NCI-H1105 (cell line): ENCODE measurements around the gene HLA-DOA.

Experiments used
- DNase-seq: peaks from one replicate; lab custom pipeline; 2025; lab: John Stamatoyannopoulos, UW

Gene HLA-DOA

DNA sequence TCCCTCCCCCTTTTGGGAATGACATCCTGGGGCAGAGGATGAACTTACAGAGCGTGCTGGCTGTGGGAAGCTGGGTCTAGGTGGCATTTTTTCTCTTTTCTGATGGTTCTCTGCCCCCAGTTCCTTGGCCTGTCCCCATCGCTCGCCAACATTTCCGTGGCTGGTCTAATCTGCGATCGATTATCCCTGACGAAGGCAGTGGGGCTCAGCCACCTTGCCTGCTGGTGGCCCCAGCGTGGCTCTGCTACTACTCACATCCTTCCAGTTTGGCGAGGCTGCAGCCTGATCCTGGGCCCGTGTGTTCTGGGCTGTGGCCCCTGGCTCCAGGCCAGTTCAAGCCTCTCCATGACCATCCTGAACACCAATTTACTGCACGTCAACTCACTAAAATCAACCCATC is 6.4 kb upstream of the HLA-DOA start:
- no peak for DNase-seq

- DNase-seq = peak; percentile 63
These were observed 5.6 kb upstream of the HLA-DOA start for GRCh38 chr6:33014841-33015634.

DNA sequence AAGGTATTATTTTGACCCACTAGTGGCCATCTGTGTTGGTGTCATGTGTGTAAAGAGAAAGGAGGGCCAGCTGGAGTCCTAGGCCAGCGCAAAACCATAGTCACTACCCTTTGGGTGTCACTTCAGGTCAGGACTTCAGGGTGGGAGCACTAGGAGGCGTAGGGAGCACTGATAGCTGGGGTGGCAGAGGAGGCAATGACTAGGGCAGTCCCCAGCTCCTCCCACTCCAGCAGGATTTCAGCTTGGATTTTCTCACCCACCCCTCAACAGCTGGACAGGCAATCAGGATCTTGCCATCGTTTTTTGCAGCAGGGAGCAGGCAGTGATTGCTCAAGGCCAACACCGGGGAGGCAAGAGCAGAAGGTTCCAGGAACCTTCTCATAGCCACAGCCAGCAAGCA is 4.2 kb upstream of the HLA-DOA start:
- DNase-seq = no peak

DNA sequence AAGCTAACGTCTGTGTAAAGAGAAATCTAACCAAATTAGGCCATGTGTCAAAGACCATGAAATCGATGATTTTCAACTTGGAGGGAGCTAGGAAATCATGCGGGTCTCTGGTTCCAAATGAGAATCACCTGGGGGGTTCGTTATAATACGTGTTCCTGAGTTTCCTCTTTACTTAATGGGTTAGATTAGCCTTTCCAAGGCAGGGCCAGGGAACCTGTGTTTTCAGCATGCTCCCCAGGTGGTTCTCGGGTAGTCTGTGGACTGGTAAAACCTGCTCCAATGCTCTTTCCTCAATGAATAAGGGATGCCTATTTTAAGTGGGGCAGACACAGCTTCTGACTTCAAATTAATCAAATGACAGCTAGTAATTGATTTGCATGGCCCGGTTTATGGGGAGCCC is 965 bp upstream of the HLA-DOA start:
- DNase-seq = no peak

- no peak for DNase-seq
These were observed 1.5 kb downstream of the HLA-DOA start for GRCh38 chr6:33007831-33008400.

DNA sequence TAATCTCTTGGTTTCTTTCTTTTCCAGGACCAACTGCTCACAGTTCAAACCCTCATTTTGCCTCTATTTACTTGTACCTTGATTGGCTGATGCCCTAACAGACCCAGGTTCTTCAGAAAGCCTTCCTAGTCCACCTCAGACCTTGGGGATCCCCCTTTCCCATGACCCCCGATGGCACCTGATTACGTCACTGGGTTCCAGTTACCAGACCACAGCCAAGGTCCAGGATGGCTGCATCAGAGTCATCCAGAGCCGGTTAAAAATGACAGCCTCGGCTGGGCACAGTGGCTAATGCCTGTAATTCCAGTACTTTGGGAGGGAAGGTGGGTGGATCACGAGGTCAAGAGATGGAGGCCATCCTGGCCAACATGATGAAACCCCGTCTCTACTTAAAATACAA is 4.5 kb downstream of the HLA-DOA start:
- DNase-seq = no peak

DNA sequence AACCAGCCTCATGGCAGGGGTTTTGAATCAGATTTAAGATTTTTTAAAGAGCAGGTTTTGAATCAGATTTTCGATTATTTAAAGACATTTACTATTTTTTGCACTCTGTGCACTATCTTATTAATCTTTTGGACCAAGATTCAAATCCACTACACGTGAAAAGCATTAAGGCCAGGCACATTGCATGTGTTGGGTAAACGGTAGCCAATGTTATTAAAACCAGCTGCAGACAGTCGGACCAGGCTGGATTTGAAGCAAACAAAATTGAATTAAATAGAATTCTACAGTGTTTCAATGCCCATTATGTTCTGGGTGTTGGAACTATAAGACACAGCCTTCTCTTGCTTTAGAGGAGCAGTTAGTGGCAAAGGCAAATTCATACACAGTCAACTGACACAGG is 7.7 kb downstream of the HLA-DOA start:
- no peak for DNase-seq

DNA sequence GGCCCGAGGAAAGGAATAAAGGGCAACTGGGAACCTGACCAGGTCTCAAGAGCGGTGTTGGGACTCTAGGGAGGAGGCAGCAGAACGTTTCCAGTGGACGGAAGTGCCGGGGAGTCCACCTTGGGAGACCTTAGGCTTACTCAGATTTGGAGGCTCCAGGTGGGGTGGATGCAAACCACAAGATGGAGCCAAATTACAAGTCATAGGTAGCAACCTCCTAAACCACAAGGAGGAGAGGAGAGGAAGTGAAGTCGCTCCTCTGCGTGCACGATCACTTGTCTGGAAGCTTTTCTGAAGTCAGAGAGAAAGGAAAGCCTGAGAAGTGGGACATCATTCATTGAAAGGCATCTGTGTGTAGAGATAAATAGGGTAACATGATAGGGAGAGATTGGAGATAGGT is 9.3 kb downstream of the HLA-DOA start:
- no peak for DNase-seq

- DNase-seq = no peak
These were observed 13.9 kb downstream of the HLA-DOA start for GRCh38 chr6:32995448-32995847.

DNA sequence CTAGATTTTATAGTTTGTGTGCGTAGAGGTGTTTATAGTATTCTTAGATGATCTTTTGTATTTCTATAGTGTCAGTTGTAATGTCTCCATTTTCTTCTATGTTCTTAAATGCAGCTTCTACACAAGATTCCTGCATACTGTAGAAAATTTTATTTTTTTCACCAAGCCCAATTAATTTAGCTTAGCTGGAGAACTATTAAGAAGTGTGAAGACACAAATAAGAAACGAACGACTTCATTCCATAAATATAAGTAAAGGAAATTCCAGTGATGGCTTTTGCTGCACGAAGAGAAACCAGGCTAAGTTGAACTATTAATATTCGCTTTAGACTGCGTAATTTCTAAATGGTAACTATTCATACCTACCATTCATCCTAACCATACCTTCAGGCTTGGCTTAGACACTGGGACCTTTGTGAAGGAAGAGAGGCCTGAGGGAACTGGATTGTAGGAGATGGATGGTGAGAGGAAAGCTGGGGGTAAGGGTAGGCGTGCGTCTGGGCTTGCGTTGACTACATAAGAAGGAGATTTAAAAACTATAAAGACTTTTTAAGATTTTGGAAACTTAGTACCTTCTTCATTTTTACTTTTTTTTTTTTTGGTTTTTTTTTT is 15.9 kb downstream of the HLA-DOA start:
- no peak for DNase-seq

DNA sequence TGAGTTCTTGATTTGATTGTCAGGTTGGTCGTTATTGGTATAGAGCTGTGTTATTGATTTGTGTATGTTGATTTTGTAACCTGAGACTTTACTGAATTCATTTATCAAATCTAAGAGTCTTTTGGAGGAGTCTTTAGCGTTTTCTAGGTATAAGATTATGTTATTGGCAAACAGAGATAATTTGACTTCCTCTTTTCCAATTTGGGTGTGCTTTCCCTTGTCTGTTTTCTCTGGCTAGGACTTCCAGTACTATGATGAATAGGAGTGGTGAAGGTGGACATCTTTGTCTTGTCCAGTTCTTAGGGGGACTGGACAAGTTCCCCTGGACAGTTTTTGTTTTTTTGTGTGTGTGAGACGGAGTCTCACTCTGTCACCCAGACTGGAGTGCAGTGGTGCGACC is 17.4 kb downstream of the HLA-DOA start:
- no peak for DNase-seq

DNA sequence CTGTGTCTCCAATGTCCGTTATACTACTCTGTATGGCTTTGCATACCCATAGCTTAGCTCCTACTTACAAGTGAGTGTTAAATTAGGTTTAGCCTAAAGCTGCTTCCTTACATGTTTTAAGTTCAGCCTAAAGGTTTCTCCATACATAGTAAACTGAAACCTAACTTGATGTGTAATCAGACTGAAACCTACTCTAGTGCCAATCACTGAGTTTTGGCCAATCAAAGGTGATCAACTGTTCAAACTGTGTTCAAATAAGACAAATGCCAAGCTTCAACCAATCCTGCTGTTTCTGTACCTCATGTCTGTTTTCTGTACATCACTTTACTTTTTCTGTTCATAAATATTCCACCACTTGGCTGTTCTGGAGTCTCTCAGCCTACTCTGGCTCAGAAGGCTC is 20.0 kb downstream of the HLA-DOA start:
- no peak for DNase-seq

- DNase-seq = peak; percentile 90
These were observed 24.6 kb downstream of the HLA-DOA start for GRCh38 chr6:32984622-32985389.

GRCh38 chr6:32983964-32984621 is 25.3 kb downstream of the HLA-DOA start:
- no peak for DNase-seq

DNA sequence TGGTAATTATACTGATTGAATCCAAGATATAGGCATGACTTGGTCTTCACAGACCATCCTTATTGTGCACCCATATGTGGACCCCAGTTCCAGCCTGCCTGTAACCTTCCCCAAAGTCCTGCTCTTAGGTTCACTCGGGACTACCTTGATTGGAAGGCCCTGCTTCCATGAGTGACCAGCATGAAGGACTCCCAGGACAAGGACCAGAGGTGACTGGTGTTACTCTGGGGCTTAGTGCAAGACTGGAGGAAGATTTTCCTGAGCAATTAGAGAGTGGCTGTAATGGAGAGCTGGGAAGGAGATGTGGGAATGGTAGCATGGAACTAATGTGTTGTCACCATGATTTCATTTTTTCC is 25.9 kb downstream of the HLA-DOA start:
- no peak for DNase-seq

- DNase-seq = no peak
These were observed 26.5 kb downstream of the HLA-DOA start for GRCh38 chr6:32982702-32983492.

GRCh38 chr6:32982084-32982701 is 27.2 kb downstream of the HLA-DOA start:
- DNase-seq = peak; percentile 69

DNA sequence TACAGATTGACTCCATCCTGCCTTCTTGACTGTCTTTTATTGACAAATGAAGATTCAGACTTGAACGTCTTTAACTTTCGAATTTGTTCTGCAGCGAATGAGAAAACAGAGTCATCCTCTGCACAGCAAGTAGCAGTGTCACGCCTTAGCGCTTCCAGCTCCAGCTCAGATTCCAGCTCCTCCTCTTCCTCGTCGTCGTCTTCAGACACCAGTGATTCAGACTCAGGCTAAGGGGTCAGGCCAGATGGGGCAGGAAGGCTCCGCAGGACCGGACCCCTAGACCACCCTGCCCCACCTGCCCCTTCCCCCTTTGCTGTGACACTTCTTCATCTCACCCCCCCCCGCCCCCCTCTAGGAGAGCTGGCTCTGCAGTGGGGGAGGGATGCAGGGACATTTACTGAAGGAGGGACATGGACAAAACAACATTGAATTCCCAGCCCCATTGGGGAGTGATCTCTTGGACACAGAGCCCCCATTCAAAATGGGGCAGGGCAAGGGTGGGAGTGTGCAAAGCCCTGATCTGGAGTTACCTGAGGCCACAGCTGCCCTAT is 28.8 kb downstream of the HLA-DOA start:
- no peak for DNase-seq

DNA sequence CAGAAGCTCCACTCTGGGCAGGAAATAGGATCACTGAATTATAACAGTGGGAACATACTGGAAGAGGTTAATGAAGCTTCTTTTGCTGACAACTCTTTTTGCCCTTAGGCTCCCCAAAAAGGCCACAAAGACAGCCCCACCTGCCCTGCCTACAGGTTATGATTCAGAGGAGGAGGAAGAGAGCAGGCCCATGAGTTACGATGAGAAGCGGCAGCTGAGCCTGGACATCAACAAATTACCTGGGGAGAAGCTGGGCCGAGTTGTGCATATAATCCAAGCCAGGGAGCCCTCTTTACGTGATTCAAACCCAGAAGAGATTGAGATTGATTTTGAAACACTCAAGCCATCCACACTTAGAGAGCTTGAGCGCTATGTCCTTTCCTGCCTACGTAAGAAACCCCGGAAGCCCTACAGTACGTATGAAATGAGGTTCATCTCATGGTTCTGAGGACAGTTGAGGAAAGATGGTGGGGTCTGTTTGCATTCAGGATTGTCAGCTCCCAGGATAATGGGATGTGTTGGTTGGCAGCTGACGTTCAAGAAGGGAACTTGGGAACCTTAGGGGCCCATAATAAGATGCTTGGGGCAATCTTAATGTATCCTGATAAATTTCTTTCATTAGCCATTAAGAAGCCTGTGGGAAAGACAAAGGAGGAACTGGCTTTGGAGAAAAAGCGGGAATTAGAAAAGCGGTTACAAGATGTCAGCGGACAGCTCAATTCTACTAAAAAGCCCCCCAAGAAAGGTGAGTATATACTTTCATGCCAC is 29.5 kb downstream of the HLA-DOA start:
- DNase-seq = no peak

DNA sequence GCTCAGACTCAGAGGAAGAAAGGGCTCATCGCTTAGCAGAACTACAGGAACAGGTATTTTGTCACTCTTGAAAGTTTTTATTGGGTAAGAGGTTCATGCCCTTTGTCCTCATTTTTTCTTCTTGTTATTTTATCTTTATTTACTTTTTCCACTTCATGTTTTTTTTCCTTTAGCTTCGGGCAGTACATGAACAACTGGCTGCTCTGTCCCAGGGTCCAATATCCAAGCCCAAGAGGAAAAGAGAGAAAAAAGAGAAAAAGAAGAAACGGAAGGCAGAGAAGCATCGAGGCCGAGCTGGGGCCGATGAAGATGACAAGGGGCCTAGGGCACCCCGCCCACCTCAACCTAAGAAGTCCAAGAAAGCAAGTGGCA is 31.5 kb downstream of the HLA-DOA start:
- DNase-seq = no peak
